Stimulated activated CD4-positive, alpha-beta T cell treated with anti-CD3 and anti-CD28 coated beads, TNF-alpha, amount 100 ng/mL, for 48 hours (primary cell): ENCODE results near the gene ENOX2.

Experiments used
- DNase-seq, 3 donors: peaks; one replicate each; pipeline ENCODE4 v3.0.0-alpha.2; 2020; ENCODE audit warnings: low read depth in 3 of 3

The ENOX2 gene

DNA sequence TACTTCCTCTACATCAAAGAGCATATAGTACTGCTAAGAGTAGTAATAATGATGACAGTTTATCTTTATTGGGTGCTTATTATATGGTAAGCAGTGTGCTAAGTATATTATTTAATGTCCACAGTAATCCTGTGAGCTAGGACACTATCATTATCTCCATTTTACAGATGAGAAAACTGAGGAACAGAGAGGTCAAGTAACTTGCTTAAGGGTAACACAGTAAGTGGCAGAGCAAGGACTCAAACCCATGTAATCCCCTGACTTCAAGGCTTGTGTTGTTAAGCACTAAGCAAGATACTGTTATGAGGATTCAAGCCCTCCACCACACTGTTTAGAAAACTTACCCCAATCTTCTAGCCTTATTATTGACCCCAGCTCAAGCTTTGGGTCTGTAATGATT lies 202.4 kb downstream of the ENOX2 start:
- DNase-seq: no peak

GRCh38 chrX:130699618-130700017 lies 203.4 kb downstream of the ENOX2 start:
- no peak for DNase-seq

GRCh38 chrX:130696542-130696941 lies 206.5 kb downstream of the ENOX2 start:
- DNase-seq: no peak

DNA sequence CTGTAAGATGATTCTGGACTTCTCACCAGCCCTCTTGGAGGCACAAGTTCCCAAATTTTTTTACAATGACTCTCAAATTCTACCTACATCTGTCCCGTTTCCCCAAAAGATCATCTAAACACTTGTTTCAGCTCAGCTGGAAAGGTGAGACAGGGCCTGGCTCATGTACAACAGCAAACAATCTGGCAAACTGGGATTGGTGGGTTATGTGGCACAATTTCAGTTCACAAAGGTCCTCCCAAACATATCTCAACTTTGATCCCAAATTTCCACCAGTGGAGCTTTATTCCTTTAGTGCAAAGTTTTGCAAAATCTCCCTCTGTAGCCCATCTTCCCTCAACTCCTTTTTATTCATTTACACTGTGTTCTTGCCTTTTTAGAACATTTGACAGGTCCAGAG lies 207.1 kb downstream of the ENOX2 start:
- DNase-seq: no peak

- DNase-seq: no peak
These were observed 208.0 kb downstream of the ENOX2 start for GRCh38 chrX:130694983-130695382.

- DNase-seq: no peak
These were observed 211.4 kb downstream of the ENOX2 start for GRCh38 chrX:130691576-130691975.

GRCh38 chrX:130688360-130688759 lies 214.6 kb downstream of the ENOX2 start:
- DNase-seq: no peak

DNA sequence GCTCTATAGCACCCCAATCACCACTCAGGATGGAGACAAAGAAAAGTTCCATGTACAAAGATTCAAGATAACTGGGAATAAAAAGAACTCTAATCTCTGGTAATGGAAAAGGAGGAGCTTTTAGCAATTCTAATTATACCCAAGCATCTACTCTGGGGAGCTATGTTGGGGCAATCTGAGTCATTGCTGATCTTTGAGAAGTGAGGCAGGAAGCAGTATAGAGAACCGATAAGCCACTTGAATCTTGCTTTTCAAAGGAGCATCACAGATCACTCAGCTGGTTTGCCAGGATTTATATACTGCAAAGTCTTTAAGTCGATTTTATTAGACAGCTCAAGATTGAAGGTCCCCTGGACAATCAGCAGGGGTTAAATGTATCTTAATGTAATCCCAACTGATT lies 220.0 kb downstream of the ENOX2 start:
- no peak for DNase-seq

- no peak for DNase-seq
These were observed 222.6 kb downstream of the ENOX2 start for GRCh38 chrX:130680164-130681035.

- no peak for DNase-seq
These were observed 226.1 kb downstream of the ENOX2 start for GRCh38 chrX:130676861-130677260.

DNA sequence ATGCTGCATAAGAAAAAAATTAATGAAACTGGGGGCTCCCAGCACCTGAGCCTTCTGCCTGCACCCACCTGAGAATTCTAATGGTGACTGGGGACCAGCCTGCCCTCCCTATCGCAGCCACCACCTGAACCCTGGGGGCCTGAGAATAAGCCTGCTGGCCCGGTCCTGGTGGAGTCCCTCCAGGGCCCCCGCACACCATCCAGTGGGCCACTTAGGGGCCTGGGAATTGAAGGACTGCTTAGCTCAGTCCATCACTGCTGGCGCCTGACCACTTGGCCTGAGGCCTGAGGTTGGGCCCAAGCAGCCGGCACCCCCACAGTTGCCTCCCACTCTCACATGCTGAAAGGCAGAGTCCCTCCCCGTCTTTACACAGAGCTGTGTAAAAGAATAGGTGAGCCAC lies 230.8 kb downstream of the ENOX2 start:
- DNase-seq: no peak

- no peak for DNase-seq
These were observed 233.8 kb downstream of the ENOX2 start for GRCh38 chrX:130669233-130669632.

DNA sequence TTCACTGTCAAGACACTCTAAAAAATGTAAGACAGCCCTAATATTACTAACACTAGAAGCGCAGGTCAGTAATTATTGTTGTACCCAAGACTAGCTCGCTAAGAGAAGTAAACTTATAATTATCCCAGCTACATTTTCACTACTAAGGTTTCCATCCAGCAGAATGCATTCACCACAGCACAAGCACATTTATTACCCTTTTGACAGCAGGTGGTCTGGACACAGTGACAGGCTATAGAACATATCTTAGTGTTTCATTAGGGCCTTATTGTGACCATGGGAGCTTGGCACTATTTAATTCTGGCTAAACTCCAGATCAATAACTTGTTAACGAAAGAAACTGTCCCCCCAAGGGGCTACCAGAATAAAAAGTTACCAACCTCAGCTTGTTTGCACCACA lies 237.7 kb downstream of the ENOX2 start:
- DNase-seq: no peak

- no peak for DNase-seq
These were observed 244.7 kb downstream of the ENOX2 start for GRCh38 chrX:130658310-130658709.

DNA sequence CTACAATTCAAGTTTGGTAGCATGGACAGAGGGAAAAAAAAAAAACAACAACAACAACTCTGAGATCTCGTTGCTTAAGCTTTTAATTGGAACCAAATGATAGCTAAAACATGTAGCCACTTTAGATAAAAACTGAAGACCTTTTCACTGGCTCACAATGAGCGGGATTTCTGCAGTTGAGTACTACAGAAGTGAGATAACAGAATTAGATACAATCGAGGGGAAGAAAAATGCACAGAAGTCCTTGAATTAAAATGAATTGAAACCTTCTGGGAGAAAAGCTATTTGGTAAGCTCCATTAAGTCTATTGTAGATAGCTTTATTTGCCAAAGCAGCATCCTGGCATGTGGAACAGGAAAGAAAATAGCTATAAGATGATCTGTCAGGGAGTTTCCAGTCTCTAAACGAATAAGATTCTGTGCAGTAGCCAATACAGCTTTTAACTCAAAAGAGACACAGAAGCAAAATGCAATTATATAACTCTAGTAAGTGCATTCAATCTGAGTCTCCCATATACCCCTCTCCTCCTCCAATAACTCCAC lies 248.5 kb downstream of the ENOX2 start:
- no peak for DNase-seq

DNA sequence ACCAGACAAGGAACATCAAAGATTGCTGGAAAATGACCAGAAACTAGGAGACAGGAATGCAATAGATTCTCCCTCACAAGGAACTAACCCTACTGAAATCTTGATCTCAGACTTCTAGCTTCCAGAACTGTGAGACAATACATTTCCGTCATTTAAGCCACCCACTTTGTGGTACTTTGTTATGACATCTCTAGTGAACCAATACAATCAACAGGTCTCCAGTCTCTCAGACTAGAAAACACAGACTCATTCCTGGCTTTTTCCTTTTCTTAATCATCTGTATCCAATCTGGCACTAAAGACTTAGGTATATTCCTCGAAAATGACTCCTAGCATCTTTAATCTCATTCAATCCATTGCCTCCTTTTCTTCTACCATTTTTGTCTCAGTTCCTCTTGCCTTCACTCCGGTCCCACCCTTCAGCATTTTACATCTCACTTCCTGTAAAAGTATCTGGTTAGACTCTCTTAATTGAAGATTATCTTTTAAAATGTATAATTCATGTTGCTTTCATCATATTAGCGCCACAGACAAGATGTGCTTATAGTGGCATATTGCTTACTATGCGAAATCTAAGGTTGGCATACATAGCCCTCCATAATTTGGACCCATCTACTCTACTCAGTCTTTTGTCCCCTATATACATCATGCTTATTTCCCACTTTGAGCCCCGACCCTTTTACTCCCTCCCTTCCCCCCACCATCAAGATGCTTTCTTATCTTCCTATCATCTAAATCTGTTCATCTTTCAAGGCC lies 250.0 kb downstream of the ENOX2 start:
- DNase-seq: no peak

DNA sequence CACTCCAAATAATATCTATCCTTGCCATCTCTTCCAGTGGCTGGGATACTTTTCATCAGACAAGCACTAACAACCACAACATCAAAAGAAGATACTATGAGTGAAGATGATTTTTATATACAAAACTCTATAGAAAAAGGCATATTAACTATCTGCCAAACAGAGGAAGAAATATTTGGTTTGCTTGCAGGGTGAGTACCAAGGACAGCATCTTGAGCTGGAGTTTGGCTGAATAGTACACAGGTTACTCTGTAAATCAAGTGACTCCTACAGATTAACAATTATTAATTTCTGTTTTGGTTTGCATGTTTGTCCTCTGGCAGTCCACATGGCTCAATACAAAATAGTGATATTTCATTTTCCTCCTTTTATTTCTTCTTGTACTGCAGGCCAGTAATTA lies 253.3 kb downstream of the ENOX2 start:
- DNase-seq: no peak

- DNase-seq: no peak
These were observed 255.5 kb downstream of the ENOX2 start for GRCh38 chrX:130647468-130647867.

DNA sequence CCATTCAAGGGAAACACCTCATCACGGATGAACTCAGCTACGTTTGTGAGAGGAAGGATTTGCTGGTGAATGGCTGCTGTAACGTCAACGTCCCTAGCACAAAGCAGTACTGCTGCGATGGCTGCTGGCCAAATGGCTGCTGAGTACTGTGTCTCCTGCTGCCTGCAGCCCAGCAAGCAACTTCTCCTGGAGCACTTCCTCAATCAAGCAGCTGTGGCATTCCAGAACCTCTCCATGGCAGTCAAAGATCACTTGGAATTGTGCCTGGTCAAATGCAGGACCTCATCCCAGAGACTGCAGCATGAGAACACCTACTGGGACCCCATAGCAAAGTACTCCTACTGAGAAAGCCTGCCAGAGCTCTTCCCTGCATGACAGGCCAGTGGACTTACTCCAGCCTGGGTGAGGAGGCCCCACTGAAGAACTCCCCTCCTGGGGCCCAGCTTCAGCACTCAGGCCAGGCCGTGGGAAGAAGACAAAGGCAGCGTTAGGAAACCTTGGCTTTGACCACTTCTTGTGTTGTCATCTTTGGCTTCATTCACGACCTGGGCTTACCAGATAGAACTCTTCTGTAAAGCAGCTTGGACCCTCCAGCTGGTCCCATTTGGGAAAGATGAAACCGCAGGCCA lies 256.9 kb downstream of the ENOX2 start:
- no peak for DNase-seq

DNA sequence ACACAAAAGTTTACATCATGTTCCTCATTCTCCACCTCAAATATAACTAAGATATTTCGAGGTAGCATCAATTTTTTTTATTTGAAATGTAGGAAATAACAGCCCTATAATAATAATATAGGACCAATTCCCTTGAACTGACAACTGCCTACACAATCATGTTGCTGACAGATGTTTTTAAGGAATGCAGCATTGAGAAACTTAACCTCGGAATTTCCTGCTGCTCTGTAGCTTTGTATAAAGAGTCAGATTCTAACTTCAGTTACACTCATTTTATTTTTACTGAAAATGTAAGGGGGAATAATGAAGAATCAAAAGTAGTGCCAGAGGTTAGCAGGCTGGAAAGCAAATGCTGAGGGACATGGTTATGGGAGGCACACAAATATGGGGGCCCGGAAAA lies 265.4 kb downstream of the ENOX2 start:
- DNase-seq: no peak

DNA sequence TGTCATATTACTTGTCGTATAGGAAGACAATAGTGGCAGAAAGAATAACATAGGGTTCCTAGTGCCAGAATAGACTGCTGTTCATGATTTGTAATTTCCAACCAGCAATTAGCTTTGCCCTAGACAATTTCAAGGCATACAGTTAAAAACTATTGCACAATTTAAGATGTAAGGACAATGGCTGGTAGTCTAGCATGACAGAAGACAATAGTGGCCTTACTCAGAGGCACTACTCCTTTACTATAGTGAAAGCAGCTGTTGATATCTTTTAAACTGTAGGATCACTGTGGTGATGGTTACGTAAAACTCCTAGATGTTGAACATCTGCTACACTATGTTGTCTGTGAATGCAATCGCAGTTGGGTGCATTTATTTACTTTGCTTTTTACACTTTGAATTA lies 266.7 kb downstream of the ENOX2 start:
- no peak for DNase-seq

GRCh38 chrX:130631011-130631410 lies 272.0 kb downstream of the ENOX2 start:
- DNase-seq: no peak
